GM18861 (cell line): ENCODE measurements around the gene G0S2.
A peak's percentile ranks its signal among the peaks of the same experiment; 100 is the strongest.

Source experiments
- ATAC-seq: cut with Tn5 transposase; IDR thresholded peaks from one replicate; pipeline ENCODE4 v1.9.1; 2021; ENCODE audit not compliant: unreplicated experiment

G0S2 gene

GRCh38 chr1:209648346-209648745, 26.9 kb upstream of the G0S2 start:
- no peak for ATAC-seq

- no peak for ATAC-seq
Observed at GRCh38 chr1:209648931-209649776, 26.1 kb upstream of the G0S2 start.

- ATAC-seq: no peak
Observed at GRCh38 chr1:209650454-209650853, 24.8 kb upstream of the G0S2 start.

GRCh38 chr1:209651138-209651587, 24.0 kb upstream of the G0S2 start:
- ATAC-seq: peak; percentile 46

- ATAC-seq: no peak
Observed at GRCh38 chr1:209652121-209652735, 23.0 kb upstream of the G0S2 start, which contains the start of gene LAMB3. Gene LAMB3, minus strand, starts transcription at chr1:209652425. Its CDS starts 1,481 bp downstream, at chr1:209650944.

GRCh38 chr1:209652873-209653401, 22.3 kb upstream of the G0S2 start:
- peak; percentile 30 for ATAC-seq

GRCh38 chr1:209653915-209654351, 21.3 kb upstream of the G0S2 start:
- ATAC-seq: no peak

GRCh38 chr1:209655411-209656231, 19.6 kb upstream of the G0S2 start:
- no peak for ATAC-seq

GRCh38 chr1:209657140-209657879, 17.9 kb upstream of the G0S2 start:
- peak; percentile 43 for ATAC-seq

- ATAC-seq: no peak
Observed at GRCh38 chr1:209657918-209658317, 17.3 kb upstream of the G0S2 start.

GRCh38 chr1:209659909-209660308, 15.3 kb upstream of the G0S2 start:
- peak; percentile 86 for ATAC-seq

- ATAC-seq: no peak
Observed at GRCh38 chr1:209661071-209661470, 14.1 kb upstream of the G0S2 start.

GRCh38 chr1:209662879-209663327, 12.3 kb upstream of the G0S2 start:
- no peak for ATAC-seq

GRCh38 chr1:209667103-209667502, 8.1 kb upstream of the G0S2 start:
- ATAC-seq: no peak

GRCh38 chr1:209667708-209668107, 7.5 kb upstream of the G0S2 start:
- ATAC-seq: no peak

- ATAC-seq: no peak
Observed at GRCh38 chr1:209670441-209671082, 4.7 kb upstream of the G0S2 start.

- peak; percentile 93 for ATAC-seq
Observed at GRCh38 chr1:209672705-209673630, 2.2 kb upstream of the G0S2 start.

- ATAC-seq: no peak
Observed at GRCh38 chr1:209673631-209674417, 1.4 kb upstream of the G0S2 start.
